Keratinocyte (primary cell): ENCODE data around the gene GPR160. TPM values are rescaled to one million over a fixed set of nuclear protein-coding genes. Genes with fewer than 3 reads are reported as not detected.

Source experiments
- DNase-seq: peaks from one replicate; pipeline ENCODE4 v3.0.0-alpha.2; 2011; ENCODE audit warnings: low read depth, missing footprints, low spot score
- FAIRE-seq: peaks from 2 replicates; lab custom pipeline; 2011; peaks lifted over from hg19 to GRCh38; lab: Jason Lieb, UNC
- H2AFZ ChIP-seq: 2 replicates; pipeline ENCODE4 v1.6.0; 2012; ENCODE audit warnings: low read length, control low read depth, inconsistent platforms; ENCODE audit not compliant: control insufficient read depth
- H3K27ac ChIP-seq: 2 replicates; pipeline ENCODE4 v1.5.1; 2011; ENCODE audit warnings: low read length; ENCODE audit not compliant: control insufficient read depth, insufficient read depth
- H3K27me3 ChIP-seq: 3 replicates; pipeline ENCODE4 v1.6.0; 2011; ENCODE audit warnings: low read length; ENCODE audit not compliant: control insufficient read depth, insufficient read depth; ENCODE audit errors: extremely low read depth
- H3K36me3 ChIP-seq, 2 experiments: 2 replicates in 1 of 2; 3 replicates in 1 of 2; pipeline ENCODE4 v1.5.1; 2011; ENCODE audit warnings: low read length in 2 of 2, mild to moderate bottlenecking in 1 of 2; ENCODE audit not compliant: control insufficient read depth in 2 of 2, insufficient read depth in 2 of 2; ENCODE audit errors: extremely low read depth in 1 of 2
- H3K4me1 ChIP-seq: 3 replicates; pipeline ENCODE4 v1.5.1; 2011; ENCODE audit warnings: low read length; ENCODE audit not compliant: control insufficient read depth, insufficient read depth; ENCODE audit errors: extremely low read depth
- H3K4me2 ChIP-seq: 3 replicates; pipeline ENCODE4 v1.6.0; 2011; ENCODE audit warnings: low read depth, low read length; ENCODE audit not compliant: control insufficient read depth, insufficient read depth; ENCODE audit errors: extremely low read depth
- H3K4me3 ChIP-seq, 3 experiments: fragments of 200-600 bp in 1 of 3; sonication (generic) in 1 of 3; 2 replicates in 2 of 3; 3 replicates in 1 of 3; pipeline ENCODE4 v1.5.1; 2011 to 2016; ENCODE audit warnings: low read length in 3 of 3, mild to moderate bottlenecking in 3 of 3, control low read depth in 2 of 3, inconsistent platforms in 1 of 3, low read depth in 1 of 3, mixed read lengths in 1 of 3, mixed run types in 1 of 3, moderate library complexity in 1 of 3; ENCODE audit not compliant: control insufficient read depth in 2 of 3, insufficient read depth in 2 of 3; ENCODE audit errors: extremely low read depth in 1 of 3
- H3K79me2 ChIP-seq: 2 replicates; pipeline ENCODE4 v1.6.0; 2012; ENCODE audit warnings: low read length; ENCODE audit not compliant: control insufficient read depth, insufficient read depth
- H3K9ac ChIP-seq: 3 replicates; pipeline ENCODE4 v1.6.0; 2011; ENCODE audit warnings: low read length; ENCODE audit not compliant: control insufficient read depth, insufficient read depth; ENCODE audit errors: extremely low read depth
- H3K9me1 ChIP-seq: 3 replicates; pipeline ENCODE4 v1.6.0; 2011; ENCODE audit warnings: low read length; ENCODE audit not compliant: control insufficient read depth, insufficient read depth; ENCODE audit errors: extremely low read depth
- H3K9me3 ChIP-seq: 2 replicates; pipeline ENCODE4 v1.5.1; 2012; ENCODE audit warnings: low read depth, low read length; ENCODE audit not compliant: control insufficient read depth
- H4K20me1 ChIP-seq: 3 replicates; pipeline ENCODE4 v1.6.0; 2011; ENCODE audit warnings: low read length; ENCODE audit not compliant: control insufficient read depth, insufficient read depth; ENCODE audit errors: extremely low read depth
- CTCF ChIP-seq, 3 experiments: IDR thresholded peaks in 1 of 3; conservative IDR thresholded peaks in 1 of 3; optimal IDR thresholded peaks in 1 of 3; 2 replicates in 2 of 3; 3 replicates in 1 of 3; pipeline versions ENCODE3 to v1.5.1; 2011; ENCODE audit warnings: low read length in 3 of 3, mild to moderate bottlenecking in 3 of 3, moderate library complexity in 2 of 3, control low read depth in 1 of 3, inconsistent platforms in 1 of 3; ENCODE audit not compliant: insufficient read depth in 2 of 3; ENCODE audit errors: extremely low read depth in 1 of 3
- EZH2 ChIP-seq: IDR thresholded peaks from one replicate; pipeline ENCODE4 v1.6.1; 2012; ENCODE audit warnings: inconsistent platforms, mild to moderate bottlenecking, low read length, moderate library complexity
- dilution Hi-C: fragments of 300-500 bp; cut with MboI; formaldehyde crosslinking; loops from one replicate; pipeline ENCODE4 v1.7.0; 2020; ENCODE audit warnings: low sequenced_read_pairs; ENCODE audit not compliant: extremely low pct_ligation_motif_present
- polyA plus RNA-seq, 5 experiments: library from polyadenylated mRNA; depleted of rRNA in 3 of 5; stranded (reverse) in 3 of 5; stranded (forward) in 1 of 5; unstranded in 1 of 5; fragments of >200 nt; gene quantifications; 1 replicate in 1 of 5; 2 replicates in 3 of 5; 3 replicates in 1 of 5; pipeline versions ENCODE4 v1.2.1 to v1.2.3, GENCODE V29; 2011 to 2012; ENCODE audit warnings: missing spikeins in 2 of 5, low read depth in 1 of 5, low replicate concordance in 1 of 5

Gene GPR160
- polyA plus RNA-seq, 1 donor (not counting 4 experiments of a cell fraction or from before 2014, with no cell fraction given) = 0.22 TPM

- no peaks in the 10 kb centered on the region for H3K79me2 ChIP-seq
- H3K27me3 ChIP-seq = no peaks in the 10 kb centered on the region
- TF ChIP-seq EZH2 (no peak), CTCF (optimal IDR thresholded peaks at IDR 0.05 in 1 of 3, IDR thresholded peaks at IDR 0.05 in 1 of 3, conservative IDR thresholded peaks at IDR 0.05 in 1 of 3; ENCODE audit: extremely low read depth in 1 of 3, insufficient read depth in 2 of 3, low read length in 3 of 3) (no peak)
- H3K9me3 ChIP-seq = no peaks in the 10 kb centered on the region
- dilution Hi-C loops = no loop called here
- H3K27ac ChIP-seq = no peak overlapping the region
- H3K4me3 ChIP-seq = no peak overlapping the region
- no peaks in the 10 kb centered on the region for H3K4me1 ChIP-seq
- H3K9me1 ChIP-seq = no peaks in the 10 kb centered on the region
- no peak for DNase-seq
- H3K36me3 ChIP-seq = peaks cover 1 to 8% of the 10 kb centered on the region in 2 experiments
- H3K9ac ChIP-seq = no peak overlapping the region
- H2AFZ ChIP-seq = no peak overlapping the region
- FAIRE-seq = no peak
- no peak overlapping the region for H3K4me2 ChIP-seq
- no peaks in the 10 kb centered on the region for H4K20me1 ChIP-seq
These were observed 39.1 kb upstream of the GPR160 start for GRCh38 chr3:169998668-169999131.

- Histone ChIP-seq H3K9me3 (no peaks in the 10 kb centered on the region), H3K36me3 (peaks cover 1 to 4% of the 10 kb centered on the region in 2 experiments), H4K20me1 (no peaks in the 10 kb centered on the region), H3K4me3 (no peak overlapping the region), H3K79me2 (no peaks in the 10 kb centered on the region), H2AFZ (no peak overlapping the region), H3K27me3 (no peaks in the 10 kb centered on the region), H3K27ac (no peak overlapping the region), H3K4me1 (no peaks in the 10 kb centered on the region), H3K9ac (no peak overlapping the region), H3K9me1 (no peaks in the 10 kb centered on the region), H3K4me2 (no peak overlapping the region)
- DNase-seq (no peak), FAIRE-seq (no peak)
- TF ChIP-seq EZH2 (no peak), CTCF (optimal IDR thresholded peaks at IDR 0.05 in 1 of 3, IDR thresholded peaks at IDR 0.05 in 1 of 3, conservative IDR thresholded peaks at IDR 0.05 in 1 of 3; ENCODE audit: extremely low read depth in 1 of 3, insufficient read depth in 2 of 3, low read length in 3 of 3) (no peak)
- dilution Hi-C loops = no loop called here
These were observed 38.4 kb upstream of the GPR160 start for GRCh38 chr3:169999433-169999832.
